Panc1 (cell line): Measurements from ENCODE around the gene TPD52L1. TPM values are rescaled to one million over a fixed set of nuclear protein-coding genes. Genes with fewer than 3 reads are reported as not detected.

Experiments used
- ATAC-seq: fragments of 200-7000 bp; cut with Tn5 transposase; 2 replicates; pipeline ENCODE4 v1.9.1; 2020; ENCODE audit warnings: mild to moderate bottlenecking, moderate library complexity
- BruUV-seq: library from RNA; stranded (reverse); fragments of 400-500 nt; replicated peaks from 2 replicates; lab custom pipeline; 2021; lab: Mats Ljungman, UMichigan
- CTCF ChIA-PET: fragments of 300-600 bp; sonication (Branson Sonifier 250); formaldehyde crosslinking; loops from one replicate; lab custom pipeline; 2022; ENCODE audit warnings: antibody characterized with exemption; lab: Charles Lee
- POLR2A ChIA-PET: fragments of 300-600 bp; sonication (Branson Sonifier 250); formaldehyde crosslinking; loops from one replicate; lab custom pipeline; 2022; ENCODE audit warnings: antibody characterized with exemption; lab: Charles Lee
- DNase-seq: peaks from one replicate; pipeline ENCODE4 v3.0.0-alpha.2; 2010; ENCODE audit warnings: low read depth, low spot score
- H3K27ac ChIP-seq: 2 replicates; pipeline ENCODE4 v1.5.1; 2011; ENCODE audit warnings: mild to moderate bottlenecking, low read length, inconsistent platforms
- H3K27me3 ChIP-seq: fragments of 200-500 bp; sonication (Bioruptor generic); 2 replicates; pipeline ENCODE4 v1.6.0; 2014; ENCODE audit warnings: low read length, inconsistent platforms; ENCODE audit not compliant: control insufficient read depth, insufficient read depth
- H3K36me3 ChIP-seq: fragments of 200-500 bp; sonication (Bioruptor generic); 2 replicates; pipeline ENCODE4 v1.5.1; 2014; ENCODE audit warnings: inconsistent platforms, mild to moderate bottlenecking, low read length, moderate library complexity; ENCODE audit not compliant: control insufficient read depth, insufficient read depth
- H3K4me1 ChIP-seq: 2 replicates; pipeline ENCODE4 v1.5.1; 2011; ENCODE audit warnings: inconsistent platforms, mild to moderate bottlenecking, low read length, moderate library complexity; ENCODE audit not compliant: control insufficient read depth, insufficient read depth
- H3K4me3 ChIP-seq, 2 experiments: 2 replicates each; pipeline ENCODE4 v1.5.1; 2011 to 2012; ENCODE audit warnings: low read depth in 2 of 2, low read length in 2 of 2, mild to moderate bottlenecking in 2 of 2, inconsistent platforms in 1 of 2, moderate library complexity in 1 of 2
- H3K9me3 ChIP-seq: fragments of 200-500 bp; sonication (Bioruptor generic); 2 replicates; pipeline ENCODE4 v1.5.1; 2014; ENCODE audit warnings: low read depth, mild to moderate bottlenecking, inconsistent platforms, low read length, moderate library complexity; ENCODE audit not compliant: control insufficient read depth, insufficient read depth
- CTCF ChIP-seq: fragments of 450-650 bp; IDR thresholded peaks from 2 replicates; pipeline ENCODE4 v1.5.1; 2017; ENCODE audit warnings: mild to moderate bottlenecking
- POLR2AphosphoS5 ChIP-seq: IDR thresholded peaks from 2 replicates; pipeline ENCODE4 v1.6.1; 2012; ENCODE audit warnings: mild to moderate bottlenecking, low read depth, low read length, moderate library complexity
- REST ChIP-seq, 2 experiments: IDR thresholded peaks; 2 replicates each; pipeline ENCODE4 v1.6.1; 2011 to 2012; ENCODE audit warnings: low read depth in 2 of 2, control low read depth in 1 of 2, low read length in 1 of 2, mild to moderate bottlenecking in 1 of 2, moderate library complexity in 1 of 2; ENCODE audit not compliant: insufficient read depth in 1 of 2
- SIN3A ChIP-seq: IDR thresholded peaks from 2 replicates; pipeline ENCODE4 v1.6.1; 2012; ENCODE audit warnings: low read depth, mild to moderate bottlenecking, low read length, moderate library complexity, borderline replicate concordance; ENCODE audit not compliant: insufficient read depth
- TCF7L2 ChIP-seq: IDR thresholded peaks from 2 replicates; pipeline ENCODE4 v1.6.1; 2011; ENCODE audit warnings: mild to moderate bottlenecking, low read depth, low read length, inconsistent platforms
- in situ Hi-C: cut with HindIII; loops from 2 replicates; pipeline ENCODE4 v1.10.0; 2016; ENCODE audit warnings: low sequenced_read_pairs, low pct_unique_long_range_greater_than_20kb
- intact Hi-C: fragments of 100-400 bp; cut with micrococcal nuclease; formaldehyde crosslinking; loops from one replicate; pipeline ENCODE4 v1.10.0; 2022; ENCODE audit not compliant: unreplicated experiment
- total RNA-seq: library from RNA; stranded (reverse); gene quantifications from one replicate; pipeline ENCODE4 v1.2.1, GENCODE V29; 2021; ENCODE audit not compliant: unreplicated experiment

The TPD52L1 gene
- total RNA-seq, 1 experiment from 2014 or later = 2.9 TPM

GRCh38 chr6:125175466-125176048, 22.0 kb downstream of the TPD52L1 start:
- no TSS peak for BruUV-seq
- no peak for ATAC-seq
- no peak for TF ChIP-seq CTCF
- no peak for TF ChIP-seq REST (IDR thresholded peaks at IDR 0.05; ENCODE audit: insufficient read depth in 1 of 2, low read depth in 2 of 2, low read length in 1 of 2)
- TF ChIP-seq POLR2AphosphoS5 = no peak
- TF ChIP-seq TCF7L2 = no peak
- TF ChIP-seq SIN3A = no peak
- in situ Hi-C loops (no loop called here), intact Hi-C loops (no loop called here)
- POLR2A ChIA-PET = no interaction called here
- Histone ChIP-seq H3K4me3 (no peak overlapping the region), H3K4me1 (no peaks in the 10 kb centered on the region), H3K36me3 (no peaks in the 10 kb centered on the region), H3K27ac (no peak overlapping the region), H3K27me3 (peaks cover 2% of the 10 kb centered on the region; the same call in 1 of the 2 replicates), H3K9me3 (no peaks in the 10 kb centered on the region)
- CTCF ChIA-PET = no interaction called here
- DNase-seq = no peak

- Histone ChIP-seq H3K27ac (no peak overlapping the region), H3K9me3 (no peaks in the 10 kb centered on the region), H3K4me1 (no peaks in the 10 kb centered on the region), H3K27me3 (peaks cover 2% of the 10 kb centered on the region; the same call in 1 of the 2 replicates), H3K4me3 (no peak overlapping the region), H3K36me3 (no peaks in the 10 kb centered on the region)
- DNase-seq (no peak), ATAC-seq (no peak)
- no peak for TF ChIP-seq POLR2AphosphoS5
- TF ChIP-seq SIN3A = no peak
- TF ChIP-seq REST (IDR thresholded peaks at IDR 0.05; ENCODE audit: insufficient read depth in 1 of 2, low read depth in 2 of 2, low read length in 1 of 2) = no peak
- no peak for TF ChIP-seq CTCF
- TF ChIP-seq TCF7L2 = no peak
- ChIA-PET POLR2A (no interaction called here), CTCF (interaction anchor here (0.7 kb wide), 1 partner anchor 26 kb away, joined by 3 read pairs; no protein-coding TSS in a partner anchor)
- BruUV-seq = no TSS peak
- in situ Hi-C loops = no loop called here
- intact Hi-C loops = no loop called here
Observed at GRCh38 chr6:125182237-125183008, 28.9 kb downstream of the TPD52L1 start.
